ENCODE data around the gene GNA15. TPM values are rescaled to one million over a fixed set of nuclear protein-coding genes. Genes with fewer than 3 reads are reported as not detected.

The GNA15 gene
- total RNA-seq, 1 donor = 0.36 TPM

GRCh38 chr19:3100747-3101730 is 34.8 kb upstream of the GNA15 start:
- H3K36me3 ChIP-seq (ENCODE audit: insufficient read depth, low read length) = no peaks in the 10 kb centered on the region
- no peak overlapping the region for H3K27ac ChIP-seq (ENCODE audit: low read depth, low read length)
- no peak overlapping the region for H2AFZ ChIP-seq (ENCODE audit: low read length)
- H3K4me3 ChIP-seq (ENCODE audit: insufficient read depth, low read length) = no peak overlapping the region
- H3K27me3 ChIP-seq (ENCODE audit: insufficient read depth, low read length) = no peaks in the 10 kb centered on the region
- H3K4me2 ChIP-seq (ENCODE audit: insufficient read depth, low read length) = no peak overlapping the region
- TF ChIP-seq, protein P1, sequence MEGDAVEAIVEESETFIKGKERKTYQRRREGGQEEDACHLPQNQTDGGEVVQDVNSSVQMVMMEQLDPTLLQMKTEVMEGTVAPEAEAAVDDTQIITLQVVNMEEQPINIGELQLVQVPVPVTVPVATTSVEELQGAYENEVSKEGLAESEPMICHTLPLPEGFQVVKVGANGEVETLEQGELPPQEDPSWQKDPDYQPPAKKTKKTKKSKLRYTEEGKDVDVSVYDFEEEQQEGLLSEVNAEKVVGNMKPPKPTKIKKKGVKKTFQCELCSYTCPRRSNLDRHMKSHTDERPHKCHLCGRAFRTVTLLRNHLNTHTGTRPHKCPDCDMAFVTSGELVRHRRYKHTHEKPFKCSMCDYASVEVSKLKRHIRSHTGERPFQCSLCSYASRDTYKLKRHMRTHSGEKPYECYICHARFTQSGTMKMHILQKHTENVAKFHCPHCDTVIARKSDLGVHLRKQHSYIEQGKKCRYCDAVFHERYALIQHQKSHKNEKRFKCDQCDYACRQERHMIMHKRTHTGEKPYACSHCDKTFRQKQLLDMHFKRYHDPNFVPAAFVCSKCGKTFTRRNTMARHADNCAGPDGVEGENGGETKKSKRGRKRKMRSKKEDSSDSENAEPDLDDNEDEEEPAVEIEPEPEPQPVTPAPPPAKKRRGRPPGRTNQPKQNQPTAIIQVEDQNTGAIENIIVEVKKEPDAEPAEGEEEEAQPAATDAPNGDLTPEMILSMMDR (IDR thresholded peaks at IDR 0.05; ENCODE audit: extremely low read depth, low read depth, low read length) = no peak
- DNase-seq (ENCODE audit: insufficient read length, low spot score, missing footprints) = peak; percentile 80
- H4K20me1 ChIP-seq (ENCODE audit: insufficient read depth, low read length) = peaks cover 81% of the 10 kb centered on the region
- peaks cover 34% of the 10 kb centered on the region for H3K4me1 ChIP-seq (ENCODE audit: insufficient read depth, low read length)
- H3K79me2 ChIP-seq (ENCODE audit: insufficient read depth, low read length) = peaks cover 96% of the 10 kb centered on the region
- H3K9me3 ChIP-seq (ENCODE audit: low read depth, low read length) = no peaks in the 10 kb centered on the region

GRCh38 chr19:3102239-3103140 is 33.3 kb upstream of the GNA15 start:
- TF ChIP-seq, protein P1 (IDR thresholded peaks at IDR 0.05; ENCODE audit: extremely low read depth, low read depth, low read length) = no peak
- H4K20me1 ChIP-seq (ENCODE audit: insufficient read depth, low read length) = peaks cover 79% of the 10 kb centered on the region
- H3K27ac ChIP-seq (ENCODE audit: low read depth, low read length) = no peak overlapping the region
- H3K4me3 ChIP-seq (ENCODE audit: insufficient read depth, low read length) = no peak overlapping the region
- H2AFZ ChIP-seq (ENCODE audit: low read length) = no peak overlapping the region
- DNase-seq (ENCODE audit: insufficient read length, low spot score, missing footprints) = peak; percentile 80
- H3K79me2 ChIP-seq (ENCODE audit: insufficient read depth, low read length) = peaks cover 96% of the 10 kb centered on the region
- H3K9me3 ChIP-seq (ENCODE audit: low read depth, low read length) = no peaks in the 10 kb centered on the region
- no peaks in the 10 kb centered on the region for H3K36me3 ChIP-seq (ENCODE audit: insufficient read depth, low read length)
- H3K4me2 ChIP-seq (ENCODE audit: insufficient read depth, low read length) = no peak overlapping the region
- peaks cover 19% of the 10 kb centered on the region for H3K4me1 ChIP-seq (ENCODE audit: insufficient read depth, low read length)
- no peaks in the 10 kb centered on the region for H3K27me3 ChIP-seq (ENCODE audit: insufficient read depth, low read length)

DNA sequence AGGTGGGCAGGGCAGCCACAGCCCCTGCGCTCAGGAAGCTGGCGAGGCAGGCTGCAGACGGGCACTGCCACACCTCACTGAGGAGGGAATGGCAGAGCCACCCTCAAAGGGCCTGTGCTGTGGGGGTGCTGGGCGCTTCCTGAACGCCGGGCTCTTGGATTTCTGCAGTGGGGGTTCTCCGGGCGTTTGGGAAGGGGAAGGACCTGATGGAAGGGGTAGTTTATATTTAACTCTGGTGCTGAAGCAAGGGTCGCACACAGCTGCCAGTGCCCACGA is 31.2 kb upstream of the GNA15 start:
- H4K20me1 ChIP-seq (ENCODE audit: insufficient read depth, low read length) = peaks cover 88% of the 10 kb centered on the region
- no peak overlapping the region for H3K4me2 ChIP-seq (ENCODE audit: insufficient read depth, low read length)
- TF ChIP-seq, protein P1 (IDR thresholded peaks at IDR 0.05; ENCODE audit: extremely low read depth, low read depth, low read length) = no peak

More for the DNA sequence above, 31.2 kb upstream of the GNA15 start:
- H3K9me3 ChIP-seq (ENCODE audit: low read depth, low read length) = no peaks in the 10 kb centered on the region
- H3K4me1 ChIP-seq (ENCODE audit: insufficient read depth, low read length) = peaks cover 6% of the 10 kb centered on the region
- H2AFZ ChIP-seq (ENCODE audit: low read length) = no peak overlapping the region
- no peaks in the 10 kb centered on the region for H3K27me3 ChIP-seq (ENCODE audit: insufficient read depth, low read length)
- H3K4me3 ChIP-seq (ENCODE audit: insufficient read depth, low read length) = no peak overlapping the region
- no peaks in the 10 kb centered on the region for H3K36me3 ChIP-seq (ENCODE audit: insufficient read depth, low read length)
- peak; percentile 8 for DNase-seq (ENCODE audit: insufficient read length, low spot score, missing footprints)
- H3K79me2 ChIP-seq (ENCODE audit: insufficient read depth, low read length) = peaks cover 96% of the 10 kb centered on the region
- H3K27ac ChIP-seq (ENCODE audit: low read depth, low read length) = no peak overlapping the region
